Psoas muscle (tissue), 8 donors: ENCODE results near the gene MSH4. TPM values are rescaled to one million over a fixed set of nuclear protein-coding genes. Genes with fewer than 3 reads are reported as not detected.

Experiments
- ATAC-seq, 4 donors: fragments of 200-7000 bp; cut with Tn5 transposase; one replicate each; pipeline ENCODE4 v1.9.1; 2020; ENCODE audit warnings: moderate library complexity in 3 of 4, mild to moderate bottlenecking in 2 of 4
- DNase-seq, 2 donors: peaks; one replicate each; pipeline ENCODE4 v3.0.0-alpha.2; 2020
- H3K27ac ChIP-seq: fragments of 200-600 bp; one replicate; pipeline ENCODE4 v1.8.0; 2022
- H3K27me3 ChIP-seq, 3 donors: fragments of 200-600 bp in 1 of 3; one replicate each; pipeline versions ENCODE4 v1.6.1 to v1.8.0; 2013 to 2022; ENCODE audit warnings: low read length in 2 of 3, mild to moderate bottlenecking in 2 of 3, moderate library complexity in 1 of 3; ENCODE audit not compliant: insufficient read depth in 3 of 3
- H3K36me3 ChIP-seq, 2 donors: fragments of 200-600 bp in 1 of 2; one replicate each; pipeline versions ENCODE4 v1.6.1 to v1.8.0; 2013 to 2022; ENCODE audit warnings: low read depth in 1 of 2, mild to moderate bottlenecking in 1 of 2, moderate library complexity in 1 of 2; ENCODE audit not compliant: insufficient read depth in 1 of 2
- H3K4me1 ChIP-seq: fragments of 200-600 bp; one replicate; pipeline ENCODE4 v1.8.0; 2022
- H3K4me3 ChIP-seq: fragments of 200-600 bp; one replicate; pipeline ENCODE4 v1.8.0; 2022; ENCODE audit warnings: mild to moderate bottlenecking
- H3K9me3 ChIP-seq: fragments of 200-600 bp; one replicate; pipeline ENCODE4 v1.8.0; 2022
- CTCF ChIP-seq: fragments of 200-600 bp; IDR thresholded peaks from one replicate; pipeline ENCODE4 v1.8.0; 2022; ENCODE audit warnings: antibody characterized with exemption
- WGBS, 3 donors: extraction: QIAGEN DNeasy Blood & Tissue Kit; methylation state at CpG; one replicate each; pipeline versions ENCODE4 v1.1.6 to v1.1.7; 2013; 5-methylcytosine and 5-hydroxymethylcytosine counted together
- intact Hi-C, 2 donors: fragments of 100-400 bp; cut with DNase I; formaldehyde crosslinking; loops; one replicate each; pipeline versions ENCODE4 v1.11.0 to v1.14.2; 2022
- polyA plus RNA-seq, 3 donors: library from polyadenylated mRNA; stranded (reverse); fragments of 200-250 nt; gene quantifications; one replicate each; pipeline ENCODE4 v1.2.3, GENCODE V29; 2013
- total RNA-seq, 4 donors: library from RNA; stranded (reverse); fragmentation: NEBNext Ultra II Directional in 2 of 4; extraction: Animal tissue kit (Norgen Biotek cat#: 25700) in 2 of 4; gene quantifications; one replicate each; pipeline versions ENCODE4 v1.2.1 to v1.2.4, GENCODE V29; 2021 to 2023
- donor health status: healthy with polysubstance abuse.
- donor health status: DM: no; HTN: no; CAD: no; lungs with moderate emphysema.
- donor health status: Bipolar disorder and iron deficiency.
- donor health status: healthy.
- donor health status: DM: yes; HTN: yes; CAD: no.
- donor health status: DM: no; HTN: no; CAD: no.
- donor health status: DM: no; HTN: no; CAD: no.
- donor health status: DM: yes; HTN: yes; CAD: no.

The MSH4 gene
- total and polyA plus RNA-seq, 7 donors = 0.11 to 1.0 (median 0.74) TPM

DNA sequence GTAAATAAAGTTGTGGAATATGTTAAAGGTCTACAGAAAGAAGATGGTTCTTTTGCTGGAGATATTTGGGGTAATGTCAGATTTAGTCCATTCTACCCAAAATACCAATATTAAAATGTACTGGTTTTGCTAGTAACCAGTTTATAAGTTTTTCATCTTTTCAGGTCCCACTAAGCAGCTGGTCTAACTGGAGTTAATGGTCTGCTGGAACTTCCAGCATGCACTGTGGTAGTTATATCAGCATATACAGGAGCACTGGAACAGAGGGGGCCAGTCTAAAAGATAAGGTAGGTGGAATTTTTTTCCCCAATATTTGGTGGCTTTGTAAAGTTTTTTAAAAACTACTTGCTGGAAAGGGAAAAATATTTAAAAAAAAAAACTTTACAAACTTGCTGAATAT lies 6.7 kb upstream of the MSH4 start:
- peaks cover 15 to 77% of the 10 kb centered on the region in 2 donors for H3K36me3 ChIP-seq
- TF ChIP-seq CTCF = no peak
- no peaks in the 10 kb centered on the region for H3K27me3 ChIP-seq
- DNase-seq (no peak), ATAC-seq (no peak)
- H3K9me3 ChIP-seq = no peaks in the 10 kb centered on the region
- peak overlapping the region; percentile 97 for H3K27ac ChIP-seq
- intact Hi-C loops = loop anchor here in 1 of 2 donors (5.0 kb wide), 1 partner anchor 68 kb away; the partner anchor contains the start of gene ACADM
- H3K4me3 ChIP-seq = peak overlapping the region; percentile 89
- H3K4me1 ChIP-seq = peaks cover 35% of the 10 kb centered on the region

DNA sequence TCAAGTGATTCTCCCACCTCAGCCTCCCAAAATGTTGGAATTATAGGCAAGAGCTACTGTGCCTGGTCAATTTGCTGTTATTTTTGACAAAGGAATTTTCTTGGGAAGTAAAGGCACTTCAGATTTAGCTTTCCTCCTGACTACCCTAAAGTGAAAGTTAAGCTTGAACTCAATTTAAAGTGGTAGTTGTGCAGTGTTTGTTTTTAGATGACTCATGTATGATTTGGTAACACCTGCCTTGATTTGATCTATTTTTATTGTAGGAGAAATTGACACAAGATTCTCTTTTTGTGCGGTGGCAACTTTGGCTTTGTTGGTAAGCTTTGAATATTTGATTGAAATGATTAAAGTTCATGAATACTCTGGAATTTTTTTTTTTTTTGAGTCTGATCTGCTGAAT lies 5.7 kb upstream of the MSH4 start:
- Histone ChIP-seq H3K36me3 (peaks cover 23 to 87% of the 10 kb centered on the region in 2 donors), H3K9me3 (no peaks in the 10 kb centered on the region), H3K4me3 (peak overlapping the region; percentile 89), H3K27me3 (no peaks in the 10 kb centered on the region), H3K27ac (peak overlapping the region; percentile 97), H3K4me1 (peaks cover 31% of the 10 kb centered on the region)
- DNase-seq (no peak), ATAC-seq (peak in 3 of 4 donors; percentile 30 to 61 (median 51))
- 32 to 58% (median 40%) methylated on average over 1 of the region's 1 CpG for WGBS, 3 donors
- TF ChIP-seq CTCF = no peak
- intact Hi-C loops = no loop called here

DNA sequence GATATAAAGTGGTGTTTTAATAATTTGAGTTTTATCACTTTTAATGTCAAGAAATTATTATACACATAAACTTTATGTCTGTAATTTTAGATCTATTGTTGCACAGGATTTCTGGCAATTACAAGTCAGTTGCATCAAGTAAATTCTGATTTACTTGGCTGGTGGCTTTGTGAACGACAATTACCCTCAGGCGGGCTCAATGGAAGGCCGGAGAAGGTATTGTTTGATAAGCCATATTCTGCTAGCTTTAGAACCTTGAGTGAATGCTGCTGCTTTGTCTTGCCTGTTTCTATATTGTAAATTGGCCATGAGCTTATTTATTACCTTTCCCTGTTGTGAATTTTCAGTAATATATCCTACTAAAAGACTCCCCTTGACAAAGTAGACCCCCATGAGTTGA lies 4.6 kb upstream of the MSH4 start:
- Histone ChIP-seq H3K27ac (no peak overlapping the region), H3K9me3 (no peaks in the 10 kb centered on the region), H3K4me3 (no peak overlapping the region), H3K4me1 (peaks cover 31% of the 10 kb centered on the region), H3K36me3 (peaks cover 30 to 98% of the 10 kb centered on the region in 2 donors), H3K27me3 (no peaks in the 10 kb centered on the region)
- DNase-seq (no peak), ATAC-seq (no peak)
- no peak for TF ChIP-seq CTCF
- intact Hi-C loops = no loop called here
- 94 to 96% (median 95%) methylated on average over 3 of the region's 3 CpGs for WGBS, 3 donors

DNA sequence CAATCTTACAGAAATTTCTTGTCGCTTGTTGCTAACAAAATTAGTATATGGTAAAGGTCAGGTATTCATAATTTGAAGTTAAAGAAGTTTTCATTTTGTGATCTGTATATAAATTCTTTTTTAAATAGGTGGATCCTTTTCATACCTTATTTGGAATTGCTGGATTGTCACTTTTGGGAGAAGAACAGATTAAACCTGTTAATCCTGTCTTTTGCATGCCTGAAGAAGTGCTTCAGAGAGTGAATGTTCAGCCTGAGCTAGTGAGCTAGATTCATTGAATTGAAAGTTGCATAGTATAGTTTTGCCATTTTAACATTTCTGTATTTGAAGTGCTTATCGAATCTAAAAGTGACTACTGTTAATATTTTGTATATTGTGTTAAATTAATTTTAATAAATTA lies 2.3 kb upstream of the MSH4 start:
- Histone ChIP-seq H3K4me1 (peaks cover 18% of the 10 kb centered on the region), H3K4me3 (no peak overlapping the region), H3K36me3 (peaks cover 29 to 100% of the 10 kb centered on the region in 2 donors), H3K27ac (no peak overlapping the region), H3K27me3 (no peaks in the 10 kb centered on the region), H3K9me3 (no peaks in the 10 kb centered on the region)
- intact Hi-C loops = no loop called here
- no peak for DNase-seq
- 94 to 99% (median 98%) methylated on average over 2 of the region's 2 CpGs for WGBS, 3 donors
- ATAC-seq = no peak
- TF ChIP-seq CTCF = no peak

DNA sequence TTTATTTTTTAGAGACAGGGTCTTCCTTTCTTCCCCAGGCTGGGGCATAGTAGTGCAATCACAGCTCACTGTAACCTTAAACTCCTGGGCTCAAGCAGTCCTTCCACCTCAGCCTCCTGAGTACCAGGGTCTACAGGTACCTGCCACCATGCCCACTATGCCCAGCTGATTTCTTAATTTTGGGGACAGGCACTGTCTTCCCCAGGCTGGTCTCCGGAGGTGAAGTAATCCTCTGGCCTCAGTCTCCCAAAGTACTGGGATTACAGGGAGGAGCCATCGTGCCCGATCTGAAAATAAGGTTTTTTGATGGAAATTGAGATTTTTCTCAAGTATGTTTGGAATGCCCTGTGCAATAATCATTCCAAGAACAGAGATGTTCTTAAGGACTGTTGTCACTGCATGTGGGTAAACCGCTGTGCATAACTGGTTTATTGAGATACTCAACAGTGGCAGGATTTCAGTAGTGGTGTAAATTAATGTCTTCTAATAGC lies 934 bp upstream of the MSH4 start:
- ATAC-seq (peak in 2 of 4 donors; percentile 14 to 18), DNase-seq (no peak)
- WGBS, 3 donors = 92 to 95% (median 93%) methylated on average over 4 of the region's 4 CpGs
- H3K4me3 ChIP-seq = no peak overlapping the region
- H3K36me3 ChIP-seq = peaks cover 27 to 99% of the 10 kb centered on the region in 2 donors
- TF ChIP-seq CTCF = no peak
- intact Hi-C loops = no loop called here
- H3K9me3 ChIP-seq = no peaks in the 10 kb centered on the region
- H3K4me1 ChIP-seq = peaks cover 5% of the 10 kb centered on the region
- no peaks in the 10 kb centered on the region for H3K27me3 ChIP-seq
- H3K27ac ChIP-seq = no peak overlapping the region
